IMR-90 (cell line): ENCODE measurements around the gene AP3M1. TPM values are rescaled to one million over a fixed set of nuclear protein-coding genes. Genes with fewer than 3 reads are reported as not detected.

Experiments
- ATAC-seq: fragments of 200-7000 bp; cut with Tn5 transposase; 2 replicates; pipeline ENCODE4 v1.9.1; 2020; ENCODE audit warnings: low read depth, mild to moderate bottlenecking, moderate library complexity
- BruUV-seq: library from RNA; stranded (reverse); fragments of 400-500 nt; replicated peaks from 2 replicates; lab custom pipeline; 2021; lab: Mats Ljungman, UMichigan
- CTCF ChIA-PET: fragments of 300-600 bp; formaldehyde crosslinking; extraction: SDS; loops from one replicate; lab custom pipeline; 2021; ENCODE audit warnings: antibody characterized with exemption; lab: Yijun Ruan, JAX
- POLR2A ChIA-PET: fragments of 300-600 bp; sonication (Branson Sonifier 250); formaldehyde crosslinking; loops from one replicate; lab custom pipeline; 2022; ENCODE audit warnings: antibody characterized with exemption; ENCODE audit not compliant: unreplicated experiment; lab: Charles Lee
- DNase-seq: peaks from one replicate; pipeline ENCODE4 v3.0.0; 2013
- H2AFZ ChIP-seq: replicated peaks from 2 replicates; pipeline ENCODE3; 2013; ENCODE audit warnings: low read length, mild to moderate bottlenecking; ENCODE audit not compliant: poor library complexity
- H2AK5ac ChIP-seq: 2 replicates; pipeline ENCODE4 v1.6.1; 2013; ENCODE audit warnings: low read depth, low read length, inconsistent platforms
- H2AK9ac ChIP-seq: replicated peaks from 2 replicates; pipeline ENCODE3; 2013; ENCODE audit warnings: mild to moderate bottlenecking, low read depth, low read length, moderate library complexity; ENCODE audit not compliant: poor library complexity
- H2BK120ac ChIP-seq: 2 replicates; pipeline ENCODE4 v1.6.1; 2013; ENCODE audit warnings: low read depth, low read length, inconsistent platforms
- H2BK15ac ChIP-seq: 3 replicates; pipeline ENCODE4 v1.6.1; 2013; ENCODE audit warnings: low read depth, low read length, inconsistent platforms
- H2BK20ac ChIP-seq: 2 replicates; pipeline ENCODE4 v1.6.1; 2013; ENCODE audit warnings: low read depth, mild to moderate bottlenecking, inconsistent platforms, low read length, moderate library complexity
- H2BK5ac ChIP-seq: 2 replicates; pipeline ENCODE4 v1.6.1; 2013; ENCODE audit warnings: mild to moderate bottlenecking, low read depth, low read length, inconsistent platforms; ENCODE audit not compliant: poor library complexity, severe bottlenecking
- H3K14ac ChIP-seq: replicated peaks from 2 replicates; pipeline ENCODE4 v1.6.1; 2013; ENCODE audit warnings: low read depth, low read length, inconsistent platforms
- H3K18ac ChIP-seq: 2 replicates; pipeline ENCODE4 v1.6.1; 2013; ENCODE audit warnings: low read depth, low read length, control low read depth
- H3K23ac ChIP-seq: 2 replicates; pipeline ENCODE4 v1.6.1; 2013; ENCODE audit warnings: low read depth, low read length, inconsistent platforms
- H3K27ac ChIP-seq: 2 replicates; pipeline ENCODE4 v1.5.1; 2013; ENCODE audit warnings: mild to moderate bottlenecking, control low read depth, low read length; ENCODE audit not compliant: insufficient read depth
- H3K27me3 ChIP-seq: 2 replicates; pipeline ENCODE4 v1.6.1; 2013; ENCODE audit warnings: low read length; ENCODE audit not compliant: control insufficient read depth, insufficient read depth
- H3K36me3 ChIP-seq: 2 replicates; pipeline ENCODE4 v1.6.1; 2013; ENCODE audit warnings: low read length, mixed read lengths; ENCODE audit not compliant: control insufficient read depth, insufficient read depth
- H3K4ac ChIP-seq: 2 replicates; pipeline ENCODE4 v1.6.1; 2013; ENCODE audit warnings: low read depth, low read length, inconsistent platforms
- H3K4me1 ChIP-seq: 2 replicates; pipeline ENCODE4 v1.6.1; 2013; ENCODE audit warnings: low read length, mixed read lengths; ENCODE audit not compliant: control insufficient read depth, insufficient read depth
- H3K4me2 ChIP-seq: 2 replicates; pipeline ENCODE4 v1.6.1; 2013; ENCODE audit warnings: low read depth, mild to moderate bottlenecking, control low read depth, low read length, moderate library complexity
- H3K4me3 ChIP-seq: 2 replicates; pipeline ENCODE4 v1.5.1; 2013; ENCODE audit warnings: low read depth, mild to moderate bottlenecking, control low read depth, low read length, moderate library complexity; ENCODE audit not compliant: insufficient read depth
- H3K56ac ChIP-seq: 2 replicates; pipeline ENCODE4 v1.6.1; 2013; ENCODE audit warnings: low read length, inconsistent platforms; ENCODE audit not compliant: insufficient read depth; ENCODE audit errors: extremely low read depth
- H3K79me1 ChIP-seq, 2 experiments: 2 replicates each; pipeline ENCODE4 v1.6.1; 2013; ENCODE audit warnings: low read length in 2 of 2, inconsistent platforms in 1 of 2, low read depth in 1 of 2
- H3K9ac ChIP-seq: 2 replicates; pipeline ENCODE4 v1.6.1; 2013; ENCODE audit warnings: low read depth, low read length, control low read depth
- H3K9me1 ChIP-seq: 2 replicates; pipeline ENCODE4 v1.6.1; 2013; ENCODE audit warnings: low read length, inconsistent platforms; ENCODE audit not compliant: insufficient read depth
- H3K9me3 ChIP-seq: 2 replicates; pipeline ENCODE4 v1.6.1; 2013; ENCODE audit warnings: low read length; ENCODE audit not compliant: control insufficient read depth, insufficient read depth
- H4K20me1 ChIP-seq: 2 replicates; pipeline ENCODE4 v1.6.1; 2013; ENCODE audit warnings: low read length, inconsistent platforms; ENCODE audit not compliant: insufficient read depth
- H4K5ac ChIP-seq: 2 replicates; pipeline ENCODE4 v1.6.1; 2013; ENCODE audit warnings: mild to moderate bottlenecking, low read depth, low read length, control low read depth
- H4K8ac ChIP-seq, 2 experiments: 2 replicates each; pipeline ENCODE4 v1.6.1; 2013; ENCODE audit warnings: low read depth in 2 of 2, low read length in 2 of 2, control low read depth in 1 of 2, inconsistent platforms in 1 of 2
- H4K91ac ChIP-seq: 2 replicates; pipeline ENCODE4 v1.6.1; 2013; ENCODE audit warnings: low read depth, low read length, inconsistent platforms; ENCODE audit not compliant: insufficient read depth
- RFX5 ChIP-seq: IDR thresholded peaks from 2 replicates; pipeline ENCODE4 v1.8.0; 2012; ENCODE audit warnings: low read depth, mild to moderate bottlenecking, low read length, moderate library complexity
- WGBS, 2 experiments: methylation state at CpG; one replicate each; pipeline versions ENCODE4 v1.1.5 to v1.1.7; 2013; ENCODE audit warnings: missing lambda C conversion rate in 2 of 2; ENCODE audit not compliant: insufficient read length in 1 of 2; ENCODE audit errors: extremely low coverage in 2 of 2; 5-methylcytosine and 5-hydroxymethylcytosine counted together
- dilution Hi-C: fragments of 300-500 bp; cut with HindIII; formaldehyde crosslinking; loops from one replicate; pipeline ENCODE4 v1.14.3; 2018; ENCODE audit warnings: low sequenced_read_pairs; ENCODE audit not compliant: unreplicated experiment
- in situ Hi-C: fragments of 300-500 bp; cut with MboI; formaldehyde crosslinking; loops from 3 replicates; pipeline ENCODE4 v1.14.3; 2019; ENCODE audit warnings: low sequenced_read_pairs, inconsistent platforms, mixed read lengths
- intact Hi-C: fragments of 100-400 bp; cut with micrococcal nuclease; formaldehyde crosslinking; loops from 2 replicates; pipeline ENCODE4 v1.10.0; 2022
- polyA plus RNA-seq, 3 experiments: library from polyadenylated mRNA; depleted of rRNA; stranded (reverse); fragments of >200 nt; gene quantifications; 2 replicates each; pipeline ENCODE4 v1.2.3, GENCODE V29; 2012; ENCODE audit warnings: low replicate concordance in 1 of 3
- total RNA-seq: library from RNA; depleted of rRNA; stranded (reverse); fragments of >200 nt; gene quantifications from 2 replicates; pipeline ENCODE4 v1.2.3, GENCODE V29; 2012

AP3M1 gene
- total and polyA plus RNA-seq, 2 of the 4 experiments (the other 2 are of a cell fraction) = 26.6 to 46.4 TPM

- no peak overlapping the region for H3K23ac ChIP-seq
- H3K4me3 ChIP-seq = no peak overlapping the region
- H3K27ac ChIP-seq = no peak overlapping the region
- WGBS, 2 experiments = no CpG with 5 or more reads among the region's 5 CpGs
- no peak overlapping the region for H2AFZ ChIP-seq
- intact Hi-C loops (no loop called here), dilution Hi-C loops (no loop called here), in situ Hi-C loops (no loop called here)
- H4K20me1 ChIP-seq = peaks cover 7% of the 10 kb centered on the region
- H2AK5ac ChIP-seq = no peak overlapping the region
- H2AK9ac ChIP-seq = no peak overlapping the region
- CTCF ChIA-PET = no interaction called here
- POLR2A ChIA-PET = interaction anchor here (1.1 kb wide), 1 partner anchor 13 kb away, joined by 3 read pairs; the partner anchor contains the start of genes ADK and AP3M1
- peaks cover 14 to 27% of the 10 kb centered on the region in 2 experiments for H3K79me1 ChIP-seq
- H3K14ac ChIP-seq = no peak overlapping the region
- peaks cover 20% of the 10 kb centered on the region for H3K36me3 ChIP-seq
- no peak overlapping the region for H2BK20ac ChIP-seq
- no peaks in the 10 kb centered on the region for H3K27me3 ChIP-seq
- no peak for DNase-seq
- H3K9me3 ChIP-seq = no peaks in the 10 kb centered on the region
- H2BK120ac ChIP-seq = no peak overlapping the region
- ATAC-seq = no peak
- no peak overlapping the region for H3K4me2 ChIP-seq
- no peak overlapping the region for H2BK15ac ChIP-seq
- H2BK5ac ChIP-seq = no peak overlapping the region
- no peak overlapping the region for H4K5ac ChIP-seq
- no peak overlapping the region for H4K8ac ChIP-seq
- BruUV-seq = no TSS peak
- TF ChIP-seq RFX5 = no peak
- H3K18ac ChIP-seq = no peak overlapping the region
- H3K9ac ChIP-seq = no peak overlapping the region
- no peaks in the 10 kb centered on the region for H3K4me1 ChIP-seq
- H3K56ac ChIP-seq = no peak overlapping the region
- H3K4ac ChIP-seq = no peak overlapping the region
- H4K91ac ChIP-seq = no peak overlapping the region
- H3K9me1 ChIP-seq = no peaks in the 10 kb centered on the region
Observed at GRCh38 chr10:74137992-74138391, 12.6 kb downstream of the AP3M1 start.
